Breast epithelium (tissue), 3 donors: ENCODE measurements around the gene ANKRD44.

Experiments
- CTCF ChIP-seq, 3 donors: fragments of 450-650 bp; IDR thresholded peaks; one replicate each; pipeline ENCODE4 v1.5.1; 2016 to 2017; ENCODE audit warnings: antibody characterized with exemption in 3 of 3, mild to moderate bottlenecking in 3 of 3, moderate library complexity in 3 of 3
- POLR2A ChIP-seq: fragments of 450-650 bp; IDR thresholded peaks from one replicate; pipeline ENCODE4 v1.6.1; 2016; ENCODE audit warnings: antibody characterized with exemption, mild to moderate bottlenecking, moderate library complexity
- POLR2AphosphoS5 ChIP-seq, 3 donors: sonication (generic); formaldehyde crosslinking; IDR thresholded peaks; one replicate each; pipeline ENCODE4 v1.6.1; 2017; ENCODE audit warnings: antibody characterized with exemption in 3 of 3

DNA sequence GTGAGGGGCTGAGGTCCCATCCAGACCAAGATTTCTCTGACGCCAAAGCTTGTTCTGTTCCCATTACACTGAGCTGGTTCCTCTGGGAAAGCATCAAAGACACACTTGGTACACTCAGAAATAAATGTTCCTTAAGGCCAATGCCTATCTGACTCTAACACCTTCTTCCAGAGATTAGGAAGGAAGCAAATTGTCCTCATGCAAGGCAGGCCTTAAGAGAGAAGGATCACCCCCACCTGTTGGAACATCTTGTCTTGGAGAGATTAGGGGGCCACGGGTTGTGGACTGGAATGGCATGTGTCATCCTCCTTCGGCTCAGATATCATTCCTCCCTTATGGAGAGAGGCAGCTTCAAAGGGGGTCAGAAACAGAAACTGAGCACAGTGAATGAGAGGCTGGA, 100.2 kb downstream of the ANKRD44 start:
- TF ChIP-seq CTCF (IDR thresholded peaks at IDR 0.05) (no peak), POLR2AphosphoS5 (IDR thresholded peaks at IDR 0.05) (no peak), POLR2A (no peak)
